NCI-H1436 treated with DMSO at 0.1 percent for 48 hours (cell line): ENCODE measurements around the gene DCAF4L1.

Source experiments
- DNase-seq: peaks from one replicate; lab custom pipeline; 2025; lab: John Stamatoyannopoulos, UW

The DCAF4L1 gene

GRCh38 chr4:41990365-41991111 lies 9.0 kb downstream of the DCAF4L1 start, which contains the start of gene SLC30A9:
SLC30A9 (plus strand) TSS chr4:41990530; CDS start chr4:41990652, 122 bp downstream.
- DNase-seq = peak; percentile 53

- DNase-seq = no peak
Observed at GRCh38 chr4:41991916-41992767, 10.6 kb downstream of the DCAF4L1 start.

GRCh38 chr4:41992967-41993857 lies 11.7 kb downstream of the DCAF4L1 start:
- DNase-seq = no peak

GRCh38 chr4:41994461-41994985 lies 13.0 kb downstream of the DCAF4L1 start:
- no peak for DNase-seq

GRCh38 chr4:41998019-41998418 lies 16.5 kb downstream of the DCAF4L1 start:
- DNase-seq = no peak

GRCh38 chr4:41999321-41999720 lies 17.8 kb downstream of the DCAF4L1 start:
- no peak for DNase-seq

- DNase-seq = no peak
Observed at GRCh38 chr4:42008011-42008786, 26.6 kb downstream of the DCAF4L1 start.

- DNase-seq = no peak
Observed at GRCh38 chr4:42015438-42015837, 33.9 kb downstream of the DCAF4L1 start.

- DNase-seq = no peak
Observed at GRCh38 chr4:42018451-42018850, 36.9 kb downstream of the DCAF4L1 start.
